ENCODE data around the gene TGFB1. TPM values are rescaled to one million over a fixed set of nuclear protein-coding genes. Genes with fewer than 3 reads are reported as not detected.

The TGFB1 gene
- total and polyA plus RNA-seq, 9 of the 15 experiments (the other 6 are each of a cell fraction or from before 2014, with no cell fraction given): 0.24 to 159 (median 17.2) TPM

DNA sequence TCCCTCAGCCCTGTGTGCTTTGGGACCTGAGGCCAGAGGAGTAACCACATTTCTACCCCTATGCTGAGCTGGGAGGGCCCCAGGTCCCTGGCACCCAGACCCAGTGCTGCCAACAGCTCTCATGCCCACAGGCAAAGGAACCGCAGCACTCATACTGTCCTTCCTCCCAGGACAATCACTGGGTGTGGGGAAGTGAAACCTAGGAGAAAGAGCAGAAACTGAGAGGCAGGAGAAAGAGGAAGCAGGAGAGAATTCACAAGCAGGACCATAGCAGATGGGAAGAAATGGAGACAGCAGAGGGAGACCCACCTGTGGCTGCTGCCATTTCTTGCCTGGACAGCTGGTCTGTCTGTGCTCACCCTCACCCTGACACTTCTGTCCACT lies 24.9 kb downstream of the TGFB1 start:
- no peak overlapping the region for H3K4me2 ChIP-seq (ENCODE audit: insufficient read depth, low read length)
- CTCF ChIA-PET (ENCODE audit: low intra/inter-chr PET ratio): no interaction called here

More for the DNA sequence above, 24.9 kb downstream of the TGFB1 start:
- H3K79me2 ChIP-seq (ENCODE audit: control insufficient read depth, insufficient read depth, low read length): peaks cover 34% of the 10 kb centered on the region
- ATAC-seq: no peak
- H3K4me1 ChIP-seq (replicated peaks in 1 of 2; ENCODE audit: control insufficient read depth in 2 of 2, insufficient read depth in 2 of 2, low read length in 2 of 2): peaks cover 41 to 53% of the 10 kb centered on the region in 2 experiments
- H4K20me1 ChIP-seq (replicated peaks; ENCODE audit: control insufficient read depth, insufficient read depth, low read length): peaks cover 3% of the 10 kb centered on the region
- DNase-seq (ENCODE audit: extremely low read depth in 1 of 4, low spot score in 3 of 4): no peak
- POLR2A ChIA-PET: interaction anchor here (0.6 to 1.0 kb wide), 5 partner anchors 10 to 35 kb away, joined by 3 to 4 read pairs (median 3); partner anchors contain the start of genes B9D2 and CCDC97
- no peak overlapping the region; the same call in 2 of the 3 replicates for H3K27ac ChIP-seq (ENCODE audit: extremely low read depth, low read depth, low read length)
- BruUV-seq (replicated peaks): no TSS peak
- no peaks in the 10 kb centered on the region for H3K27me3 ChIP-seq (ENCODE audit: control insufficient read depth in 2 of 2, insufficient read depth in 2 of 2, low read length in 2 of 2)
- 73% methylated on average over 1 of the region's 1 CpG for whole genome bisulfite sequencing (ENCODE audit: insufficient coverage, low coverage, missing lambda C conversion rate)
- intact Hi-C loops (cut with micrococcal nuclease) (loop anchor here (10.0 kb wide), 1 partner anchor 236 kb away; no protein-coding TSS in a partner anchor), in situ Hi-C loops (cut with MboI) (no loop called here)
- peaks cover 73% of the 10 kb centered on the region for H3K36me3 ChIP-seq (ENCODE audit: control insufficient read depth, insufficient read depth, low read length)
- no peaks in the 10 kb centered on the region for H3K9me3 ChIP-seq (replicated peaks; ENCODE audit: control insufficient read depth, insufficient read depth, low read depth, low read length)
- peaks cover 4% of the 10 kb centered on the region for H3K9me1 ChIP-seq (ENCODE audit: control insufficient read depth, insufficient read depth, low read length)
- H2AFZ ChIP-seq (ENCODE audit: low read depth, low read length): no peak overlapping the region
- H3K4me3 ChIP-seq: no peak overlapping the region
- H3K9ac ChIP-seq (ENCODE audit: insufficient read depth in 1 of 2, low read depth in 2 of 2, low read length in 2 of 2): no peak overlapping the region; a peak in 1 of 4 replicates
- TF ChIP-seq E2F1 (CRISPR knock-in tag; IDR thresholded peaks at IDR 0.05) (no peak), ZNF436 (CRISPR knock-in tag; IDR thresholded peaks at IDR 0.05) (no peak), CBFA2T3 (IDR thresholded peaks at IDR 0.05) (no peak), SPI1 (IDR thresholded peaks at IDR 0.05; ENCODE audit: borderline replicate concordance, low read depth, low read length) (peak; percentile 2; the same call in 1 of the 2 replicates), GTF3C2 (IDR thresholded peaks at IDR 0.05; ENCODE audit: borderline replicate concordance, extremely low read depth, insufficient read length) (no peak)
- no peak for FAIRE-seq
